H1 (cell line): ENCODE data around the gene HMCN2. TPM values are rescaled to one million over a fixed set of nuclear protein-coding genes. Genes with fewer than 3 reads are reported as not detected.

ENCODE experiments used
- CTCF ChIP-seq, 3 experiments: IDR thresholded peaks; 1 replicate in 2 of 3; 2 replicates in 1 of 3; pipeline versions ENCODE4 v1.5.1 to v1.6.1; 2011; ENCODE audit warnings: low read length in 3 of 3, mild to moderate bottlenecking in 3 of 3, inconsistent platforms in 2 of 3, low read depth in 1 of 3, moderate library complexity in 1 of 3; ENCODE audit not compliant: insufficient read depth in 1 of 3; ENCODE audit errors: control extremely low read depth in 1 of 3
- polyA plus RNA-seq, 7 experiments: library from polyadenylated mRNA; depleted of rRNA in 3 of 7; stranded (reverse) in 5 of 7; unstranded in 2 of 7; fragments of >200 nt in 5 of 7; fragments of 200-250 nt in 2 of 7; gene quantifications; 1 replicate in 5 of 7; 2 replicates in 1 of 7; 4 replicates in 1 of 7; pipeline versions ENCODE4 v1.2.1 to v1.2.3, GENCODE V29; 2011 to 2013; ENCODE audit warnings: missing spikeins in 2 of 7, mixed read lengths in 2 of 7
- total RNA-seq: library from RNA; stranded (reverse); fragmentation: NEBNext Ultra II Directional; extraction: Animal tissue kit (Norgen Biotek cat#: 25700); gene quantifications from 2 replicates; pipeline ENCODE4 v1.2.1, GENCODE V29; 2021

The HMCN2 gene
- total and polyA plus RNA-seq, 2 of the 8 experiments (the other 6 are each of a cell fraction or from before 2014, with no cell fraction given), result 5.0 to 9.1 TPM

GRCh38 chr9:130408669-130409068, 143.1 kb downstream of the HMCN2 start (continued):
- peak in 2 of 3 experiments; percentile 8 to 34; a peak in 2 of 4 replicates for TF ChIP-seq CTCF (IDR thresholded peaks at IDR 0.05; ENCODE audit: control extremely low read depth in 1 of 3, insufficient read depth in 1 of 3, low read depth in 1 of 3, low read length in 3 of 3)
